ENCODE data around the gene SLC22A6.
"Not testable (repeated sequence)": the region's sequence is repeated elsewhere in the genome, so short reads cannot be mapped to it uniquely, and the experiment has no call there.

SLC22A6 gene

DNA sequence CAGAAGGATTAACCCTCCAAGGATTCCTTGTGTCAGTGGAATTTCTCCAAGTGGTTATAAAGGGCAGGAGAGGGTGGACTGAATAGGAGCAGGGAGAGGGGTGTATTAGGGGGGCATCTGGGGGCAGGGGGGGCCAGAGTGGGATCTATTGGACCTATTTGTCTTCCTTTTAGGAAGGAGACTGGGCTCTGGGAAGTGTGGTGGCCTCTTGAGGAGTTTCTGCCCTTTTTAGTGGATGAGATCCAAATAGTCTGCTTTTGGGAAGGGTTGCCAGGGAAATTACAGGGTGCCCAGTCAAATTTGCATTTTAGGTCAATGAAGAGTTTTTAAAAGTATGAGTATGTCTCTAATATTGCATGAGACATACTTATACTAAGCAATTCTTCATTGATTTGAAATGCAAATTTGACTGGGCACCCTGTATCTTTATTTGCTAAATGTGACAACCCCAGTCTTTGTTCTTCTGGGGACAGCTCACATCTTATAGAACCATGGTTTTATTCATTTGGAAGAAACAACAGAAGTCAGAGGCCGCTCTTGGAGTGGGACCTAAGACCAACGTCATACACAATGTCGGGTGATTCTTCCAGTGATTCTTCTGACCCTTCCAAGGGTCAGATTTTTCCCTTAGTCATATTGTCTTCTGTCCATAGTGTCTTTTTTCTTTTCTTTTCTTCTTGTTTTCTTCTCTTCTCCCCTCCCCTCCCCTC is 429 bp upstream of the SLC22A6 start:
- no peak for DNase-seq (ENCODE audit: low spot score)

- no peak for DNase-seq (ENCODE audit: low spot score)
Observed at GRCh38 chr11:62983536-62984199, 1.1 kb downstream of the SLC22A6 start.

GRCh38 chr11:62981743-62982142 is 3.0 kb downstream of the SLC22A6 start:
- no peak for DNase-seq (ENCODE audit: low spot score)

DNA sequence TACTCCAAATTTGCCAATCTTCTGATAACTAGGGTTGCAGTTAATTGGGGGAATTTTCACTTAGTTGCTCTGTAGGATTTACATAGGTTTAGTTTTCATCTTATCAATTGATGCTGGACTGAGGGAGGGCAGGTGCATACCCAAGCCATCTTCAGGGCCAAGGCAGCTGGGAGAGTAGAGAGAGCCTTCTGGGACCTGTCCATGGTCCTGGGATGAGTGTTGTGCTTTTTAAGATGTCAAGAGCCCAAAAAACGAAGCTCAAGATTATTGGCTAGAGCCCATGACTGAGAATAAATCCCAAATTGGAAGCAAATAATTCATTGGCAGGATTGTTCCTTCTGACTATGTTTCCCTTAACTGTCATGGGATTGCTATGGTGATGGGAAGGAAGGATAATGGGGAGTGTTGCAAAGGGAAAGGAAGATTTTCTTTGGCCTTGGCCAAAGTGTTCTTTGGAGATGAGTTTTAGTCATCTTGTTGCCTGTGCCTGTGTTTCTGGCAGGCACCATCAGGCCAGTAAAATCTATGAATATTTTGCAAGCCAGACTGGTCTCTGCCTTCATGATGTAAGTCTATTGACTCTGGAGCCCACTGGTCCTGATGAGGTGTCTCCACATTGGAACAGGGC is 4.5 kb downstream of the SLC22A6 start:
- DNase-seq (ENCODE audit: low spot score) = no peak

DNA sequence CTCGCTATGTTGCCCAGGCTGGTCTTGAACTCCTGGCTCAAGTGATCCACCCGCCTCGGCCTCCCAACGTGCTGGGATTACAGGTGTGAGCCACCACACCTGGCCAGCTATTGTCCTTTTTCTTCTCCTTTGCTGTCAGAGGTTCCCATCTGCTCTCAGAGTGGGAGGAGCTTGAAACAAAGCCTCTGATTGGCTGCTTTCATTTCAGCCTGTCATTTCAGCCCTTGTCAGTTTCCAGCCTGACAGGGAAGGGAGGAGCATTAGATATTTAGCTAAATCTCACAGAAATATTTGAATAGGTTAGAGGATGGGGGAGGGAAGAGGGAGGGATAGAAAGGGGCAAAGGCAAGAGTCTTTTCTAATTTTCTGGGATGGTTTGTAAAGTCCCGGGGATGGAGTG is 8.7 kb downstream of the SLC22A6 start:
- DNase-seq (ENCODE audit: low spot score) = no peak

GRCh38 chr11:62974848-62975522 is 9.8 kb downstream of the SLC22A6 start:
- DNase-seq (ENCODE audit: low spot score) = no peak

GRCh38 chr11:62965574-62965973 is 19.2 kb downstream of the SLC22A6 start:
- DNase-seq (ENCODE audit: low spot score) = no peak

- no peak for DNase-seq (ENCODE audit: low spot score)
Observed at GRCh38 chr11:62962391-62962790, 22.4 kb downstream of the SLC22A6 start.

GRCh38 chr11:62961017-62961570 is 23.7 kb downstream of the SLC22A6 start:
- DNase-seq (ENCODE audit: low spot score) = no peak

DNA sequence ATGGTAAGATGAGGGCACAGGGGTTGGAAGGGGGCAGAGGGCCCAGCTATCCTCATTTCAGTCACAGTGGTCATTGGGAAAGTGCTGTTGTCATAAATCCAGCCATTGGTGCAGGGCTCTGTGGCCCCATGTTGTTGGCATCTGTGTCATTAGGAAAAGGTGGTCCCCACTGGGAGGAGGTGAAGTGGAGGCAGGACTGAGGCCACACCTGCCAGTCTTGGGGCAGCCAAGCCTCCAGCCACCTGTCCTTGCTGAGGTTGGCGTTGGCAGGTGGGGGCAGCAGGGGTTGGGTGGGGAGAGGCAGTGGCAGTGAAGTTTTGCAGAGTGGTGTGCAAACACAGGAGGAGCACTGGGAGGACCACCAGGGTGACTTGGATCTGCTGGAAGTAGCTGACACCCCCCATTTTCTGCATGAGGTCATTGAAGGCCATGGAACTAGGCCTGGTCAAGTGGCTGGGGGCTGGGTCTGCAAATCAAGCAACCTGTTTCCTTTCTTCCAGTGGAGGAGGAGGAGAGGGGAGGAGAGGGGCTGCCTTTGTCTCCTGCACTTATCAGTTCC is 25.3 kb downstream of the SLC22A6 start:
- DNase-seq (ENCODE audit: low spot score) = no peak

GRCh38 chr11:62958547-62959421 is 26.0 kb downstream of the SLC22A6 start:
- DNase-seq (ENCODE audit: low spot score) = no peak

DNA sequence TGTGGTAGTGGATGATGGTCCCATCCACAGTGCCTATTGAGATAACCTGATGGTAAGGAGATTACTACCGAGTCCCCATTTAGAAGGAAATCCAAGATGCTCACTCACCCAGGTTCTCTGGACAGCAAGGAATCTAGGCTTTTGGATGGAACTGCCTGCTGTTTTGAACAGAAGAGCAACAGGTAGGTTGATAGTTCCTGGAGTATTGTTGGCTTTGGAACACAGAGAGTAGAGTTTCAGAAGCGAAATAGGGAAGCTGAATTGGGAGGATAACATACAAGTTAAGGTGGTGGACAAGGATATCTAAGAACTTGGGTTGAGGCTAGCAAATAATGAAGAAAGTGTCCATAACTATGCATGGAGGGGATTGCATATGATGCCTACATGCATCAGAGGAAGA is 27.6 kb downstream of the SLC22A6 start:
- DNase-seq (ENCODE audit: low spot score) = no peak

- no peak for DNase-seq (ENCODE audit: low spot score)
Observed at GRCh38 chr11:62954478-62954877, 30.3 kb downstream of the SLC22A6 start.

GRCh38 chr11:62953811-62954210 is 31.0 kb downstream of the SLC22A6 start:
- DNase-seq (ENCODE audit: low spot score) = no peak

GRCh38 chr11:62948765-62949320 is 35.9 kb downstream of the SLC22A6 start:
- DNase-seq (ENCODE audit: low spot score) = no peak

DNA sequence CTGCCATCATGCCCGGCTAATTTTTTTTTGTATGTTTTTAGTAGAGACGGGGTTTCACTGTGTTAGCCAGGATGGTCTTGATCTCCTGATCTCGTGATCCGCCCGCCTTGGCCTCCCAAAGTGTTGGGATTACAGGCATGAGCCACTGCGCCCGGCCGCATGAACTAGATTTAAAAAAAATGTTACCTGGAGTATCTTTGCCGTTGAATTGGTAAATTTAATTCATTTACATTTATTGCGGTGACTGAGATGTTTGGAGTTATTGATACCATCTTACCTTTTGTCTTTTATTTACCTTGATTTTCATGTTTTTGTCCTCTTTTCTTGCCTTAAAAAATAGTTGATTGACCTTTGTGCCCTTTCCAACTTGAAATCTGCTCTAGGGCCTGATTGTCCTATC is 39.2 kb downstream of the SLC22A6 start:
- DNase-seq (ENCODE audit: low spot score) = not testable (repeated sequence)

- not testable (repeated sequence) for DNase-seq (ENCODE audit: low spot score)
Observed at GRCh38 chr11:62937528-62937927, 47.2 kb downstream of the SLC22A6 start.

- no peak for DNase-seq (ENCODE audit: low spot score)
Observed at GRCh38 chr11:62934496-62934785, 50.3 kb downstream of the SLC22A6 start.

DNA sequence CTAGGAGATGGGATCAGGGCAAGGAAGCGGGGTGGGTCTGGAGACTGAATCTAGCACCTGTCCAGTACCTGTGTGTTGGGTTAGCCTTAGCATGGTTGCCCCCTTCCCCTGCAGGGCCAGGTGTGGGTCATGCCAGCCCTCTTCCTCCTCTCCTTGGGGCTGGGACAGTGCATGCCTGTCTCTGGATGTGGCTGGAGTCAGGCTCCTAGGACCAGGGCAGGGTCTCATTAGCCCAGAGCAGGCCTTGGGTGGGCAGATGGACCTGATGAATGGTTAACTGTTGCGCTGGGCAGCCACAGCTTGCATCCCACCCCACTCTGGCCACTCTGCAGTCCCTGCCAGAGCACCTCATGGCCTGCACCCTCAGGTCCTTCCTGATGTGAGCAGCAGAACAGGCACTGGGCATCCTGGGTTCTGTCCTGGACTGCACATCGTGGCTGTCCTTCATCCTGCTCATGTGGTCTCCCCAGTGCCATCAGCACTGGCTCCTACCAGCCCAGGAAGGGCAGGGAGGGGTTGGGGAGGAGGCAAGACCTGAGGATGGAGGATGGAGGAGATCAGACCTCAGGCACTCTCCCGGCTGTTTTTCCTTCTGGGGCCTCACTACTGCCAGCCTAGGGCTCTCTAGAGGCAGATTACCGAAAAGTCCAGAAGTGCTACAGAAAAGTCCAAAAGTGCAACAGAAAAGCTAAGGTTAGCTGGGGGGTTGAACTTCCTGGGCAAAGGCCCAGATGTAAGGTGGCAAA is 50.8 kb downstream of the SLC22A6 start:
- no peak for DNase-seq (ENCODE audit: low spot score)

GRCh38 chr11:62933285-62933684 is 51.5 kb downstream of the SLC22A6 start:
- no peak for DNase-seq (ENCODE audit: low spot score)
